ENCODE data around the gene C1QB. TPM values are rescaled to one million over a fixed set of nuclear protein-coding genes. Genes with fewer than 3 reads are reported as not detected.

Gene C1QB
- polyA plus RNA-seq, 1 of the 3 experiments (the other 2 are of a cell fraction), result not detected

GRCh38 chr1:22616571-22616970 lies 36.5 kb upstream of the C1QB start:
- H3K9me2 ChIP-seq, result no peaks in the 10 kb centered on the region
- H3K4me2 ChIP-seq, result no peak overlapping the region
- peaks cover 19% of the 10 kb centered on the region for H3K27me3 ChIP-seq (ENCODE audit: insufficient read depth)
- no peak overlapping the region for H2AFZ ChIP-seq (ENCODE audit: low read depth)
- TF ChIP-seq SMC3 (IDR thresholded peaks at IDR 0.05; ENCODE audit: low read depth, low read length) (no peak), RFX5 (IDR thresholded peaks at IDR 0.05; ENCODE audit: low read length) (no peak), CHD2 (IDR thresholded peaks at IDR 0.05; ENCODE audit: low read length, partially characterized antibody) (no peak)
- no peaks in the 10 kb centered on the region for H3F3A ChIP-seq (replicated peaks; ENCODE audit: insufficient read depth)
- H3K9me3 ChIP-seq, result no peaks in the 10 kb centered on the region
- WGBS (ENCODE audit: low lambda C conversion rate), result 33% methylated on average over 3 of the region's 11 CpGs
- H4K20me1 ChIP-seq (ENCODE audit: insufficient read depth), result no peaks in the 10 kb centered on the region
- H3K27ac ChIP-seq (ENCODE audit: low read depth in 2 of 2, low read length in 1 of 2), result no peak overlapping the region
- H3K4me3 ChIP-seq (ENCODE audit: low read depth in 2 of 2, low read length in 1 of 2), result no peak overlapping the region
- DNase-seq, result no peak
- ChIA-PET POLR2A (no interaction called here), CTCF (interaction anchor here (0.9 to 1.3 kb wide), 4 partner anchors 25 to 143 kb away, joined by 3 to 6 read pairs (median 4); no protein-coding TSS in a partner anchor)
- H3K36me3 ChIP-seq (replicated peaks in 1 of 2; ENCODE audit: control insufficient read depth in 1 of 2, insufficient read depth in 2 of 2, low read length in 1 of 2), result no peaks in the 10 kb centered on the region
- H3K4me1 ChIP-seq (ENCODE audit: control insufficient read depth in 1 of 2, insufficient read depth in 2 of 2, low read depth in 1 of 2, low read length in 1 of 2), result peaks cover 0 to 13% of the 10 kb centered on the region in 2 experiments; a peak in 1 of 4 replicates
- no peaks in the 10 kb centered on the region for H3K79me2 ChIP-seq (ENCODE audit: insufficient read depth)
- H3K9ac ChIP-seq, result no peak overlapping the region

GRCh38 chr1:22618056-22618455 lies 35.0 kb upstream of the C1QB start:
- H3F3A ChIP-seq (replicated peaks; ENCODE audit: insufficient read depth), result no peaks in the 10 kb centered on the region
- no peaks in the 10 kb centered on the region for H3K9me2 ChIP-seq
- H4K20me1 ChIP-seq (ENCODE audit: insufficient read depth), result no peaks in the 10 kb centered on the region
- no peaks in the 10 kb centered on the region for H3K79me2 ChIP-seq (ENCODE audit: insufficient read depth)
- H3K4me3 ChIP-seq (ENCODE audit: low read depth in 2 of 2, low read length in 1 of 2), result no peak overlapping the region
- H3K36me3 ChIP-seq (replicated peaks in 1 of 2; ENCODE audit: control insufficient read depth in 1 of 2, insufficient read depth in 2 of 2, low read length in 1 of 2), result no peaks in the 10 kb centered on the region
- no peak for DNase-seq
- H3K9me3 ChIP-seq, result no peaks in the 10 kb centered on the region
- peaks cover 0 to 10% of the 10 kb centered on the region in 2 experiments; a peak in 1 of 4 replicates for H3K4me1 ChIP-seq (ENCODE audit: control insufficient read depth in 1 of 2, insufficient read depth in 2 of 2, low read depth in 1 of 2, low read length in 1 of 2)
- no peak overlapping the region for H3K27ac ChIP-seq (ENCODE audit: low read depth in 2 of 2, low read length in 1 of 2)
- WGBS (ENCODE audit: low lambda C conversion rate), result 71% methylated on average over 14 of the region's 16 CpGs
- H3K27me3 ChIP-seq (ENCODE audit: insufficient read depth), result peaks cover 19% of the 10 kb centered on the region
- ChIA-PET POLR2A (no interaction called here), CTCF (interaction anchor here (1.2 to 2.1 kb wide), 2 partner anchors 24 to 90 kb away, joined by 6 to 7 read pairs; no protein-coding TSS in a partner anchor)
- H3K4me2 ChIP-seq, result no peak overlapping the region
- H3K9ac ChIP-seq, result no peak overlapping the region
- TF ChIP-seq EP300 (IDR thresholded peaks at IDR 0.05; ENCODE audit: borderline replicate concordance in 1 of 2, low read depth in 1 of 2, low read length in 1 of 2), result no peak
- no peak for TF ChIP-seq IRF3 (IDR thresholded peaks at IDR 0.05; ENCODE audit: low read depth, low read length)
- TF ChIP-seq POLR2AphosphoS5 (IDR thresholded peaks at IDR 0.05; ENCODE audit: low read depth, low read length), result no peak
- no peak for TF ChIP-seq RCOR1 (IDR thresholded peaks at IDR 0.05; ENCODE audit: low read length)
- no peak for TF ChIP-seq FOXJ3 (CRISPR knock-in tag; IDR thresholded peaks at IDR 0.05)
- TF ChIP-seq GATA2 (CRISPR knock-in tag; IDR thresholded peaks at IDR 0.05), result no peak
- no peak for TF ChIP-seq REST (IDR thresholded peaks at IDR 0.05; ENCODE audit: low read depth, low read length)
- no peak for TF ChIP-seq FOSL2 (IDR thresholded peaks at IDR 0.05; ENCODE audit: borderline replicate concordance, low read depth)
- no peak for TF ChIP-seq SIN3A (IDR thresholded peaks at IDR 0.05; ENCODE audit: borderline replicate concordance, low read depth, low read length)
- no peak for TF ChIP-seq CTCF (IDR thresholded peaks at IDR 0.05)
- TF ChIP-seq ELF1 (IDR thresholded peaks at IDR 0.05), result no peak
- TF ChIP-seq RFX5 (IDR thresholded peaks at IDR 0.05; ENCODE audit: low read length), result no peak
- no peak for TF ChIP-seq MEF2A (IDR thresholded peaks at IDR 0.05; ENCODE audit: borderline replicate concordance, low read depth)
- no peak for TF ChIP-seq USF2 (IDR thresholded peaks at IDR 0.05; ENCODE audit: borderline replicate concordance, low read depth, low read length)
- no peak for TF ChIP-seq NFIC (IDR thresholded peaks at IDR 0.05; ENCODE audit: borderline replicate concordance)
- TF ChIP-seq ZBTB33 (IDR thresholded peaks at IDR 0.05; ENCODE audit: borderline replicate concordance, low read depth), result no peak
- no peak overlapping the region for H2AFZ ChIP-seq (ENCODE audit: low read depth)

Data from SK-N-SH (cell line).